Measurements from ENCODE around the gene MT1B.

Gene MT1B

GRCh38 chr16:56633535-56633934 lies 18.2 kb upstream of the MT1B start:
- in situ Hi-C loops (cut with HindIII; ENCODE audit: low pct_ligation_motif_present, low pct_unique_long_range_greater_than_20kb, low sequenced_read_pairs): no loop called here
- DNase-seq: no peak

- DNase-seq: no peak
- in situ Hi-C loops (cut with HindIII; ENCODE audit: low pct_ligation_motif_present, low pct_unique_long_range_greater_than_20kb, low sequenced_read_pairs): no loop called here
These were observed 16.8 kb upstream of the MT1B start for GRCh38 chr16:56634715-56635440.

GRCh38 chr16:56635441-56635967 lies 16.2 kb upstream of the MT1B start:
- in situ Hi-C loops (cut with HindIII; ENCODE audit: low pct_ligation_motif_present, low pct_unique_long_range_greater_than_20kb, low sequenced_read_pairs): no loop called here
- no peak for DNase-seq

- in situ Hi-C loops (cut with HindIII; ENCODE audit: low pct_ligation_motif_present, low pct_unique_long_range_greater_than_20kb, low sequenced_read_pairs): no loop called here
- no peak for DNase-seq
These were observed 14.9 kb upstream of the MT1B start for GRCh38 chr16:56636616-56637413.

- peak; percentile 43 for DNase-seq
- in situ Hi-C loops (cut with HindIII; ENCODE audit: low pct_ligation_motif_present, low pct_unique_long_range_greater_than_20kb, low sequenced_read_pairs): no loop called here
These were observed 13.6 kb upstream of the MT1B start, which contains the start of gene MT1A for GRCh38 chr16:56637814-56638750. MT1A (plus strand) TSS chr16:56638666; CDS start chr16:56638739, 73 bp downstream.

GRCh38 chr16:56639045-56639444 lies 12.6 kb upstream of the MT1B start:
- no peak for DNase-seq
- in situ Hi-C loops (cut with HindIII; ENCODE audit: low pct_ligation_motif_present, low pct_unique_long_range_greater_than_20kb, low sequenced_read_pairs): no loop called here

- in situ Hi-C loops (cut with HindIII; ENCODE audit: low pct_ligation_motif_present, low pct_unique_long_range_greater_than_20kb, low sequenced_read_pairs): no loop called here
- DNase-seq: no peak
These were observed 11.6 kb upstream of the MT1B start for GRCh38 chr16:56640076-56640475.

- no peak for DNase-seq
- in situ Hi-C loops (cut with HindIII; ENCODE audit: low pct_ligation_motif_present, low pct_unique_long_range_greater_than_20kb, low sequenced_read_pairs): no loop called here
These were observed 10.5 kb upstream of the MT1B start for GRCh38 chr16:56641166-56641565.

- in situ Hi-C loops (cut with HindIII; ENCODE audit: low pct_ligation_motif_present, low pct_unique_long_range_greater_than_20kb, low sequenced_read_pairs): no loop called here
- DNase-seq: peak; percentile 95
These were observed 8.5 kb upstream of the MT1B start for GRCh38 chr16:56643080-56643778.

GRCh38 chr16:56643833-56644232 lies 7.9 kb upstream of the MT1B start:
- in situ Hi-C loops (cut with HindIII; ENCODE audit: low pct_ligation_motif_present, low pct_unique_long_range_greater_than_20kb, low sequenced_read_pairs): no loop called here
- no peak for DNase-seq

- in situ Hi-C loops (cut with HindIII; ENCODE audit: low pct_ligation_motif_present, low pct_unique_long_range_greater_than_20kb, low sequenced_read_pairs): no loop called here
These were observed 6.4 kb upstream of the MT1B start for GRCh38 chr16:56645311-56645710.

GRCh38 chr16:56645838-56646237 lies 5.8 kb upstream of the MT1B start:
- in situ Hi-C loops (cut with HindIII; ENCODE audit: low pct_ligation_motif_present, low pct_unique_long_range_greater_than_20kb, low sequenced_read_pairs): no loop called here
- no peak for DNase-seq

More at GRCh38 chr16:56645311-56645710, 6.4 kb upstream of the MT1B start:
- DNase-seq: no peak

GRCh38 chr16:56647641-56648431 lies 3.9 kb upstream of the MT1B start:
- in situ Hi-C loops (cut with HindIII; ENCODE audit: low pct_ligation_motif_present, low pct_unique_long_range_greater_than_20kb, low sequenced_read_pairs): no loop called here

GRCh38 chr16:56649271-56649670 lies 2.4 kb upstream of the MT1B start:
- DNase-seq: no peak
- in situ Hi-C loops (cut with HindIII; ENCODE audit: low pct_ligation_motif_present, low pct_unique_long_range_greater_than_20kb, low sequenced_read_pairs): no loop called here

More at GRCh38 chr16:56647641-56648431, 3.9 kb upstream of the MT1B start:
- no peak for DNase-seq

- DNase-seq: no peak
- in situ Hi-C loops (cut with HindIII; ENCODE audit: low pct_ligation_motif_present, low pct_unique_long_range_greater_than_20kb, low sequenced_read_pairs): no loop called here
These were observed 1.9 kb upstream of the MT1B start for GRCh38 chr16:56649820-56650219.

- no peak for DNase-seq
These were observed 914 bp downstream of the MT1B start for GRCh38 chr16:56652600-56652999.

GRCh38 chr16:56653218-56653617 lies 1.5 kb downstream of the MT1B start:
- in situ Hi-C loops (cut with HindIII; ENCODE audit: low pct_ligation_motif_present, low pct_unique_long_range_greater_than_20kb, low sequenced_read_pairs): no loop called here

More at GRCh38 chr16:56652600-56652999, 914 bp downstream of the MT1B start:
- in situ Hi-C loops (cut with HindIII; ENCODE audit: low pct_ligation_motif_present, low pct_unique_long_range_greater_than_20kb, low sequenced_read_pairs): no loop called here

More at GRCh38 chr16:56653218-56653617, 1.5 kb downstream of the MT1B start:
- no peak for DNase-seq

Measured in ACHN (cell line).